Neuronal stem cell (in vitro differentiated cells): ENCODE results near the gene TEX44.
A peak's percentile ranks its signal among the peaks of the same experiment; 100 is the strongest.

Experiments
- DNase-seq: peaks from one replicate; pipeline ENCODE4 v3.0.0-alpha.2; 2013; ENCODE audit warnings: low spot score
- H2AFZ ChIP-seq: one replicate; pipeline ENCODE4 v1.6.1; 2013; ENCODE audit warnings: mild to moderate bottlenecking, low read length, inconsistent platforms
- H2AK5ac ChIP-seq: 2 replicates; pipeline ENCODE4 v1.6.1; 2013; ENCODE audit warnings: low read depth, mild to moderate bottlenecking, inconsistent platforms, low read length, moderate library complexity, mixed read lengths
- H2BK120ac ChIP-seq: 2 replicates; pipeline ENCODE4 v1.6.1; 2013; ENCODE audit warnings: low read depth, mild to moderate bottlenecking, inconsistent platforms, low read length, moderate library complexity, mixed read lengths
- H2BK12ac ChIP-seq: one replicate; pipeline ENCODE4 v1.6.1; 2013; ENCODE audit warnings: low read length, inconsistent platforms
- H2BK15ac ChIP-seq: 2 replicates; pipeline ENCODE4 v1.6.1; 2013; ENCODE audit warnings: mild to moderate bottlenecking, low read length, inconsistent platforms, mixed read lengths
- H2BK5ac ChIP-seq: one replicate; pipeline ENCODE4 v1.6.1; 2013; ENCODE audit warnings: inconsistent platforms, mild to moderate bottlenecking, low read length, moderate library complexity
- H3K14ac ChIP-seq: one replicate; pipeline ENCODE4 v1.6.1; 2013; ENCODE audit warnings: low read length, inconsistent platforms
- H3K18ac ChIP-seq: 2 replicates; pipeline ENCODE4 v1.6.1; 2013; ENCODE audit warnings: low read length, inconsistent platforms
- H3K23ac ChIP-seq: 2 replicates; pipeline ENCODE4 v1.6.1; 2013; ENCODE audit warnings: low read depth, mild to moderate bottlenecking, mixed read lengths, low read length, inconsistent platforms; ENCODE audit not compliant: poor library complexity
- H3K27ac ChIP-seq: replicated peaks from 3 replicates; pipeline ENCODE4 v1.5.1; 2013; ENCODE audit warnings: low read length, inconsistent platforms
- H3K27me3 ChIP-seq, 3 experiments: 2 replicates each; pipeline ENCODE4 v1.6.1; 2013; ENCODE audit warnings: low read length in 3 of 3, mild to moderate bottlenecking in 2 of 3, inconsistent platforms in 1 of 3, low read depth in 1 of 3, mixed read lengths in 1 of 3, moderate library complexity in 1 of 3; ENCODE audit not compliant: control insufficient read depth in 3 of 3, insufficient read depth in 3 of 3
- H3K36me3 ChIP-seq, 2 donors: replicated peaks in 1 of 2; 2 replicates each; pipeline ENCODE4 v1.6.1; 2013; ENCODE audit warnings: low read length in 2 of 2; ENCODE audit not compliant: control insufficient read depth in 2 of 2, insufficient read depth in 2 of 2
- H3K4ac ChIP-seq: 2 replicates; pipeline ENCODE4 v1.6.1; 2013; ENCODE audit warnings: inconsistent platforms, mild to moderate bottlenecking, low read length, moderate library complexity
- H3K4me1 ChIP-seq, 2 donors: 1 replicate in 1 of 2; 2 replicates in 1 of 2; pipeline ENCODE4 v1.6.1; 2013; ENCODE audit warnings: low read length in 2 of 2, low read depth in 1 of 2; ENCODE audit not compliant: control insufficient read depth in 2 of 2, insufficient read depth in 1 of 2
- H3K4me2 ChIP-seq: one replicate; pipeline ENCODE4 v1.6.1; 2013; ENCODE audit warnings: mild to moderate bottlenecking, low read length, inconsistent platforms; ENCODE audit not compliant: insufficient read depth, poor library complexity, severe bottlenecking
- H3K4me3 ChIP-seq, 2 donors: 2 replicates each; pipeline ENCODE4 v1.5.1; 2013; ENCODE audit warnings: low read length in 2 of 2, mild to moderate bottlenecking in 2 of 2, inconsistent platforms in 1 of 2, moderate library complexity in 1 of 2
- H3K79me1 ChIP-seq: one replicate; pipeline ENCODE4 v1.6.1; 2013; ENCODE audit warnings: low read depth, mild to moderate bottlenecking, inconsistent platforms, low read length, moderate library complexity
- H3K9ac ChIP-seq: one replicate; pipeline ENCODE4 v1.6.1; 2013; ENCODE audit warnings: mild to moderate bottlenecking, low read depth, low read length, inconsistent platforms; ENCODE audit not compliant: poor library complexity
- H3K9me3 ChIP-seq, 2 donors: replicated peaks in 1 of 2; 2 replicates each; pipeline versions ENCODE3 to v1.6.1; 2013; ENCODE audit warnings: low read length in 2 of 2, mild to moderate bottlenecking in 2 of 2, inconsistent platforms in 1 of 2, low read depth in 1 of 2, mixed read lengths in 1 of 2, moderate library complexity in 1 of 2; ENCODE audit not compliant: control insufficient read depth in 2 of 2, insufficient read depth in 1 of 2
- H4K8ac ChIP-seq: one replicate; pipeline ENCODE4 v1.6.1; 2013; ENCODE audit warnings: low read depth, mild to moderate bottlenecking, inconsistent platforms, low read length, moderate library complexity
- H4K91ac ChIP-seq: one replicate; pipeline ENCODE4 v1.6.1; 2013; ENCODE audit warnings: low read length, low read depth, mild to moderate bottlenecking, inconsistent platforms; ENCODE audit not compliant: poor library complexity
- WGBS, 2 donors: extraction: QIAGEN DNeasy Blood & Tissue Kit; methylation state at CpG; one replicate each; pipeline ENCODE4 v1.1.7; 2013; ENCODE audit warnings: missing lambda C conversion rate in 2 of 2, mixed read lengths in 1 of 2; ENCODE audit not compliant: insufficient read length in 2 of 2, insufficient replicate concordance in 1 of 2; ENCODE audit errors: extremely low coverage in 2 of 2; 5-methylcytosine and 5-hydroxymethylcytosine counted together

TEX44 gene

DNA sequence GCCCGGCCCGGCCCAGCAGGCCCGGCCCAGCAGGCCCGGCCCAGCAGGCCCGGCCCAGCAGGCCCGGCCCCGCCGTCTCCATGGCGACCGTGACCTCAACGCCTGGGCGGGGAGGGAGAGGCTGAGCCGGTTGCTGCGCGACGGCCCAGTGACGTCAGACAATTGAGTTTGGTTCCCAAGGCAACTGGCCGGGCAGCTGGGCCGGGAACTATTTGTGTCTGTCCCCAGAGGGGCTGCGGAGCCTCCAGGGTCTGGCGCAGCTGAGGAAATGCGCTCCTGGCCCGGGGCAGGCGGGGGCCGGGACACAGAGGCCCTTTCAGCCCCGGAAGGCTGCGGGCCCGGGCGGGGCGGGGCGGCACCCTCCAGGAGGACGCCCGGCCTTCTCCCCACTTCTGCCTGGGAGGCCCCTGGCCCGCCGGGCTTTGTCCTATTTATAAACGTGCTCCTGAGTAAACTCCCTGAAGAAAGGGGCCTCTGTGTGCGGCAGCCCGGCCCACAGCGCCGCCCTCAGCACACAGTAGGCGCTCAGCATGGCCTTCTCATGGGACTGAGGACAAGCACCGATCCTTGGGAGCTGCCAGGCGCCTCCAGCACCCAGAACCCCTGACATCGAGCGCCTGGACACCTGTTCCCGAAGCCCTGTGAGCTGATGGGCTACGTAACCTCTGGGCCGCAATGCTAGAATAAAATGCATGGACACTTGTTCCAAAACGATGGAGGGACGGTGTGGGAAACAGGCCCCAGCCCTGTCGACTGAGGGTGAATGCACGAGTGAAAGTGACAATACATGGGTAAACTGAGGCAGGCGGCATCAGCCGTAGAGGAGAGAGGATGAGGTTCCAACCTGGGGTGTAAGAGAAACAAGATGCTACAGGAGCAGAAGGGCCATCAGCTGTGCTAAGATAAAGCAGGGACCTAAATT, 12.3 kb downstream of the TEX44 start:
- Histone ChIP-seq H3K4me1 (peaks cover 25 to 27% of the 10 kb centered on the region in 2 donors), H2AFZ (peak overlapping the region; percentile 91), H3K27ac (peak overlapping the region; percentile 99), H3K9ac (peak overlapping the region; percentile 96), H2BK120ac (peak overlapping the region; percentile 33), H3K79me1 (no peaks in the 10 kb centered on the region), H4K91ac (peak overlapping the region; percentile 1), H3K4me2 (peak overlapping the region; percentile 65), H3K4me3 (peak overlapping the region; percentile 10 to 60), H2BK12ac (peak overlapping the region; percentile 11), H2BK15ac (peak overlapping the region; percentile 42), H3K36me3 (no peaks in the 10 kb centered on the region), H3K23ac (no peak overlapping the region), H2AK5ac (peak overlapping the region; percentile 100), H3K18ac (peak overlapping the region; percentile 44), H3K4ac (no peak overlapping the region), H3K9me3 (peaks cover 0 to 3% of the 10 kb centered on the region in 2 donors), H3K14ac (no peak overlapping the region), H2BK5ac (peak overlapping the region; percentile 58), H3K27me3 (peaks cover 0 to 2% (median 0%) of the 10 kb centered on the region in 3 experiments), H4K8ac (no peak overlapping the region)
- WGBS, 2 donors: no CpG with 5 or more reads among the region's 54 CpGs
- peak; percentile 99 for DNase-seq

GRCh38 chr2:231605607-231606091, 13.0 kb downstream of the TEX44 start:
- peak overlapping the region; percentile 1 for H4K91ac ChIP-seq
- H3K27me3 ChIP-seq: peaks cover 0 to 2% (median 0%) of the 10 kb centered on the region in 3 experiments
- H3K4me3 ChIP-seq: no peak overlapping the region
- H2BK15ac ChIP-seq: peak overlapping the region; percentile 42
- peaks cover 25 to 27% of the 10 kb centered on the region in 2 donors for H3K4me1 ChIP-seq
- peak overlapping the region; percentile 58 for H2BK5ac ChIP-seq
- no peak overlapping the region for H4K8ac ChIP-seq
- DNase-seq: no peak
- H3K9me3 ChIP-seq: peaks cover 0 to 2% of the 10 kb centered on the region in 2 donors
- H2BK12ac ChIP-seq: peak overlapping the region; percentile 11
- H3K79me1 ChIP-seq: no peaks in the 10 kb centered on the region
- H3K27ac ChIP-seq: peak overlapping the region; percentile 99
- H3K14ac ChIP-seq: no peak overlapping the region
- no CpG with 5 or more reads among the region's 7 CpGs for WGBS, 2 donors
- H2AFZ ChIP-seq: no peak overlapping the region
- H3K18ac ChIP-seq: peak overlapping the region; percentile 44
- no peak overlapping the region for H3K9ac ChIP-seq
- no peak overlapping the region for H3K4ac ChIP-seq
- H3K36me3 ChIP-seq: no peaks in the 10 kb centered on the region
- no peak overlapping the region for H3K4me2 ChIP-seq
- no peak overlapping the region for H2BK120ac ChIP-seq
- H3K23ac ChIP-seq: no peak overlapping the region
- H2AK5ac ChIP-seq: peak overlapping the region; percentile 26

DNA sequence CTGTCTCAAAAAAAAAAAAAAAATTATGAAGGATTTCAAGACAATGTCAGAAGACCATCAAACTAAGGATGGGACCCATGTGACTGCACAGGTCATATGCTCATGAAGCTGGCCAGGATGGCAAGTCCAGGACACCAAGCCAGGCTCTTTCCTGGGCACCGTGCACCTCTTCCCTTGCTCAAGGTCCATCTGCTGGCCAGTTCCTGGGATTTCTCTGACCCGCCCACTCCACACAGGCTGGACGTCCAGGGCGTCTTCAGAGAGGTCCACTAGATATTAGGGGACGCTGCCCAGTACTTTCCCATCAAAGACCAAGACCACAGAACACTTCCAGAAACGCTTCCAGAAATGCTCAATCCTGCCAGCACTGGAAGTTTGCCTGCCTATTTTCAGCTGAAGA, 14.3 kb downstream of the TEX44 start:
- no CpG with 5 or more reads among the region's 6 CpGs for WGBS, 2 donors
- Histone ChIP-seq H2BK120ac (no peak overlapping the region), H3K79me1 (no peaks in the 10 kb centered on the region), H2BK5ac (no peak overlapping the region), H3K4me3 (no peak overlapping the region), H2AK5ac (peak overlapping the region; percentile 88), H3K4me2 (no peak overlapping the region), H3K36me3 (no peaks in the 10 kb centered on the region), H3K23ac (no peak overlapping the region), H4K8ac (no peak overlapping the region), H2AFZ (no peak overlapping the region), H3K4ac (no peak overlapping the region), H3K14ac (peak overlapping the region; percentile 39), H3K9ac (no peak overlapping the region), H4K91ac (no peak overlapping the region), H3K18ac (peak overlapping the region; percentile 53), H3K27ac (no peak overlapping the region), H2BK15ac (peak overlapping the region; percentile 90), H3K4me1 (peaks cover 27 to 33% of the 10 kb centered on the region in 2 donors), H2BK12ac (no peak overlapping the region), H3K27me3 (no peaks in the 10 kb centered on the region), H3K9me3 (no peaks in the 10 kb centered on the region)
- no peak for DNase-seq
